Naive thymus-derived CD4-positive, alpha-beta T cell (primary cell): ENCODE data around the gene SLCO2A1. TPM values are rescaled to one million over a fixed set of nuclear protein-coding genes. Genes with fewer than 3 reads are reported as not detected.

Experiments
- ATAC-seq: fragments of 150-1000 bp; cut with Tn5 transposase; 2 replicates; pipeline ENCODE4 v1.10.0; 2021; ENCODE audit warnings: mild to moderate bottlenecking, moderate library complexity
- CTCF ChIA-PET: fragments of 350-600 bp; sonication (Branson Sonifier 250); formaldehyde crosslinking; loops from one replicate; lab custom pipeline; 2021; ENCODE audit warnings: antibody characterized with exemption; lab: Charles Lee
- POLR2A ChIA-PET: fragments of 350-600 bp; sonication (Branson Sonifier 250); formaldehyde crosslinking; loops from one replicate; lab custom pipeline; 2021; ENCODE audit warnings: antibody characterized with exemption, inconsistent platforms; lab: Charles Lee
- DNase-seq, 9 donors: peaks; one replicate each; pipeline versions ENCODE4 v3.0.0 to v3.0.0-alpha.2; 2020 to 2022; ENCODE audit warnings: mixed read lengths in 1 of 9
- H3K27ac ChIP-seq: one replicate; pipeline ENCODE4 v1.7.0; 2013; ENCODE audit warnings: mild to moderate bottlenecking, low read depth, low read length, moderate library complexity
- H3K27me3 ChIP-seq, 2 donors: one replicate each; pipeline ENCODE4 v1.7.0; 2013; ENCODE audit warnings: low read length in 2 of 2, mild to moderate bottlenecking in 2 of 2, moderate library complexity in 2 of 2; ENCODE audit not compliant: control insufficient read depth in 2 of 2, insufficient read depth in 2 of 2
- H3K36me3 ChIP-seq, 3 experiments: 1 replicate in 2 of 3; 2 replicates in 1 of 3; pipeline ENCODE4 v1.7.0; 2013; ENCODE audit warnings: low read length in 3 of 3, mild to moderate bottlenecking in 3 of 3, moderate library complexity in 1 of 3; ENCODE audit not compliant: insufficient read depth in 3 of 3, control insufficient read depth in 2 of 3
- H3K4me1 ChIP-seq, 2 donors: one replicate each; pipeline ENCODE4 v1.7.0; 2013; ENCODE audit warnings: low read length in 2 of 2, mild to moderate bottlenecking in 2 of 2, moderate library complexity in 1 of 2; ENCODE audit not compliant: control insufficient read depth in 2 of 2, insufficient read depth in 2 of 2
- H3K4me3 ChIP-seq: 2 replicates; pipeline ENCODE4 v1.7.0; 2013; ENCODE audit warnings: mild to moderate bottlenecking, low read length
- H3K9me3 ChIP-seq, 3 experiments: 1 replicate in 2 of 3; 2 replicates in 1 of 3; pipeline ENCODE4 v1.7.0; 2013; ENCODE audit warnings: low read length in 3 of 3; ENCODE audit not compliant: control insufficient read depth in 2 of 3
- H3K27ac Mint-ChIP-seq, 9 donors: one replicate each; pipeline ENCODE4 v1.8.0; 2020 to 2022; ENCODE audit warnings: mixed read lengths in 9 of 9, mild to moderate bottlenecking in 8 of 9, moderate library complexity in 5 of 9, inconsistent platforms in 2 of 9
- H3K27me3 Mint-ChIP-seq, 5 donors: one replicate each; pipeline ENCODE4 v1.8.0; 2021 to 2022; ENCODE audit warnings: mixed read lengths in 5 of 5, mild to moderate bottlenecking in 1 of 5
- H3K36me3 Mint-ChIP-seq, 5 donors: one replicate each; pipeline ENCODE4 v1.8.0; 2020 to 2022; ENCODE audit warnings: mixed read lengths in 5 of 5, mild to moderate bottlenecking in 3 of 5, inconsistent platforms in 1 of 5
- H3K4me1 Mint-ChIP-seq, 7 donors: one replicate each; pipeline ENCODE4 v1.8.0; 2020 to 2022; ENCODE audit warnings: mixed read lengths in 7 of 7, mild to moderate bottlenecking in 3 of 7, inconsistent platforms in 1 of 7
- H3K4me3 Mint-ChIP-seq, 10 donors: one replicate each; pipeline ENCODE4 v1.8.0; 2020 to 2022; ENCODE audit warnings: mild to moderate bottlenecking in 10 of 10, mixed read lengths in 10 of 10, moderate library complexity in 6 of 10, inconsistent platforms in 2 of 10
- H3K9me3 Mint-ChIP-seq, 11 donors: one replicate each; pipeline ENCODE4 v1.8.0; 2020 to 2022; ENCODE audit warnings: mixed read lengths in 11 of 11, mild to moderate bottlenecking in 4 of 11, inconsistent platforms in 1 of 11, moderate library complexity in 1 of 11
- intact Hi-C, 2 donors: fragments of 100-400 bp; cut with micrococcal nuclease; formaldehyde crosslinking; loops; one replicate each; pipeline ENCODE4 v1.15.1; 2023
- polyA plus RNA-seq, 2 donors: library from polyadenylated mRNA; unstranded; fragments of 300-500 nt; fragmentation: Illumina TruSeq; gene quantifications; one replicate each; pipeline ENCODE4 v1.2.3, GENCODE V29; 2021
- total RNA-seq, 6 experiments: library from RNA in 5 of 6; stranded (reverse) in 5 of 6; gene quantifications; 1 replicate in 5 of 6; 2 replicates in 1 of 6; pipeline ENCODE4 v1.2.3 and lab custom pipeline; 2021 to 2026

SLCO2A1 gene
- total and polyA plus RNA-seq, 7 experiments from 2014 or later = not detected

GRCh38 chr3:134035836-134036235 lies 6.1 kb upstream of the SLCO2A1 start:
- no peak overlapping the region for H3K4me3 ChIP-seq
- H3K27ac Mint-ChIP-seq = no peak overlapping the region
- H3K36me3 ChIP-seq = no peaks in the 10 kb centered on the region
- H3K36me3 Mint-ChIP-seq = no peaks in the 10 kb centered on the region
- no peaks in the 10 kb centered on the region for H3K4me1 Mint-ChIP-seq
- H3K27ac ChIP-seq = no peak overlapping the region
- H3K27me3 Mint-ChIP-seq = peaks cover 14 to 38% (median 20%) of the 10 kb centered on the region in 5 donors
- DNase-seq (no peak), ATAC-seq (no peak)
- intact Hi-C loops = no loop called here
- H3K27me3 ChIP-seq = no peaks in the 10 kb centered on the region
- ChIA-PET POLR2A (no interaction called here), CTCF (no interaction called here)
- peaks cover 0 to 2% (median 0%) of the 10 kb centered on the region in 11 donors for H3K9me3 Mint-ChIP-seq
- H3K4me1 ChIP-seq = no peaks in the 10 kb centered on the region
- no peak overlapping the region for H3K4me3 Mint-ChIP-seq
- H3K9me3 ChIP-seq = no peaks in the 10 kb centered on the region

DNA sequence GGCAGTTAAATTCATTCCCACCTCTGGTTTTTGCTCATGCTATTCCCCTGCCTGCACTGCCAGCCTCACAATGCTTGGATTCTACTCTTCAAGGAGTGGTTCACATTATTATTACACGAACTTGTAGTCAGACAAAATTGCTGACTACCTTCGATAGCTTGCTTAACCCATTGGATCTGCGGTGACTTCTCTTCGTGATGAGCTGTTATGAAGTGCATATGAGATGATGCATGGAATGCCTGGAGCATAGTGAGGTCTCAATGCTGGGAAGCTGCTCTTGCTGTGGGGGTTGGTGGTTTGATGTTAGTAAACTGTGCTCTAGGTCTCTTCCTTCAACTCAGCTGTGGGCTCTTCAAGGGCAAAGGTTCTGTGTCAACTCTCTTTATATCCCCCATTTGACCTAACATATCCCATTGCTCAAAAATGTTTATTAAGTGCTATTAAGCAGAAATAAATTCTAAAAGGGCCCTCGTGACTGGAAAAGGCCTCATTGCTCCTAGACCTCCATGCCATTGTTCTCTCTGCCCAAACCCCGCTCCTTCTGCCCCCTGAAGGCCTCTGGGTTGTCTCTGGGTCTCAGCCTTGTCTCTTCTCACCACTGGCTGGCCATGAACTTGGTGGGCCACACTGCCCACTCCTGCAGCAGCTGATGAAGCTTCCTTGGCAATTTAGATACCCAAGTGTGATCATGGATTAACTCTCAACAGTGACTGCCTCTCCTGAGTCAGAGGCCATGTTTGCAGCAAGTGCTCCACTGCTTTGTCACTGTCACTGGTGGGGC lies 4.5 kb upstream of the SLCO2A1 start:
- Mint-ChIP-seq H3K27me3 (peaks cover 20 to 35% (median 25%) of the 10 kb centered on the region in 5 donors), H3K9me3 (peaks cover 0 to 2% (median 0%) of the 10 kb centered on the region in 11 donors), H3K4me1 (peaks cover 0 to 5% (median 3%) of the 10 kb centered on the region in 7 donors), H3K36me3 (no peaks in the 10 kb centered on the region), H3K27ac (peak overlapping the region in 1 of 9 donors; percentile 11), H3K4me3 (no peak overlapping the region)
- Histone ChIP-seq H3K36me3 (no peaks in the 10 kb centered on the region), H3K4me1 (no peaks in the 10 kb centered on the region), H3K27me3 (no peaks in the 10 kb centered on the region), H3K27ac (no peak overlapping the region), H3K9me3 (no peaks in the 10 kb centered on the region), H3K4me3 (no peak overlapping the region)
- no peak for DNase-seq
- ChIA-PET POLR2A (no interaction called here), CTCF (no interaction called here)
- intact Hi-C loops = no loop called here
- ATAC-seq = no peak

GRCh38 chr3:134033315-134033996 lies 3.7 kb upstream of the SLCO2A1 start:
- ATAC-seq = no peak
- Histone ChIP-seq H3K36me3 (no peaks in the 10 kb centered on the region), H3K27ac (no peak overlapping the region), H3K27me3 (peaks cover 0 to 4% of the 10 kb centered on the region in 2 donors), H3K9me3 (no peaks in the 10 kb centered on the region), H3K4me1 (no peaks in the 10 kb centered on the region), H3K4me3 (no peak overlapping the region)
- peaks cover 0 to 2% (median 0%) of the 10 kb centered on the region in 11 donors for H3K9me3 Mint-ChIP-seq
- peak overlapping the region in 1 of 9 donors; percentile 11 for H3K27ac Mint-ChIP-seq
- ChIA-PET POLR2A (no interaction called here), CTCF (no interaction called here)
- H3K4me1 Mint-ChIP-seq = peaks cover 0 to 10% (median 3%) of the 10 kb centered on the region in 7 donors
- H3K36me3 Mint-ChIP-seq = no peaks in the 10 kb centered on the region
- no peak for DNase-seq
- no peak overlapping the region for H3K4me3 Mint-ChIP-seq
- peaks cover 28 to 41% (median 32%) of the 10 kb centered on the region in 5 donors for H3K27me3 Mint-ChIP-seq
- intact Hi-C loops = no loop called here

- H3K27ac Mint-ChIP-seq = no peak overlapping the region
- peaks cover 0 to 2% (median 0%) of the 10 kb centered on the region in 11 donors for H3K9me3 Mint-ChIP-seq
- H3K27ac ChIP-seq = no peak overlapping the region
- H3K36me3 Mint-ChIP-seq = no peaks in the 10 kb centered on the region
- peaks cover 0 to 12% (median 3%) of the 10 kb centered on the region in 7 donors for H3K4me1 Mint-ChIP-seq
- POLR2A ChIA-PET = no interaction called here
- no peaks in the 10 kb centered on the region for H3K4me1 ChIP-seq
- H3K36me3 ChIP-seq = no peaks in the 10 kb centered on the region
- H3K4me3 Mint-ChIP-seq = peak overlapping the region in 5 of 10 donors; percentile 20 to 81 (median 33)
- H3K27me3 Mint-ChIP-seq = peaks cover 44 to 55% (median 47%) of the 10 kb centered on the region in 5 donors
- intact Hi-C loops = no loop called here
- H3K27me3 ChIP-seq = peaks cover 0 to 6% of the 10 kb centered on the region in 2 donors
- no peaks in the 10 kb centered on the region for H3K9me3 ChIP-seq
- CTCF ChIA-PET = no interaction called here
- no peak overlapping the region for H3K4me3 ChIP-seq
- DNase-seq = no peak
- no peak for ATAC-seq
Observed at GRCh38 chr3:134031348-134031915, 1.7 kb upstream of the SLCO2A1 start.

GRCh38 chr3:134030379-134031347 lies 938 bp upstream of the SLCO2A1 start:
- Histone ChIP-seq H3K27ac (no peak overlapping the region), H3K4me3 (no peak overlapping the region), H3K27me3 (peaks cover 0 to 6% of the 10 kb centered on the region in 2 donors), H3K9me3 (no peaks in the 10 kb centered on the region), H3K36me3 (no peaks in the 10 kb centered on the region), H3K4me1 (no peaks in the 10 kb centered on the region)
- ChIA-PET CTCF (no interaction called here), POLR2A (no interaction called here)
- intact Hi-C loops = no loop called here
- no peaks in the 10 kb centered on the region for H3K36me3 Mint-ChIP-seq
- DNase-seq = no peak
- H3K4me3 Mint-ChIP-seq = peak overlapping the region in 9 of 10 donors; percentile 8 to 81 (median 53)
- no peak overlapping the region for H3K27ac Mint-ChIP-seq
- H3K9me3 Mint-ChIP-seq = peaks cover 0 to 2% (median 0%) of the 10 kb centered on the region in 11 donors
- peaks cover 0 to 12% (median 3%) of the 10 kb centered on the region in 7 donors for H3K4me1 Mint-ChIP-seq
- no peak for ATAC-seq
- H3K27me3 Mint-ChIP-seq = peaks cover 51 to 58% (median 55%) of the 10 kb centered on the region in 5 donors

- Histone ChIP-seq H3K36me3 (no peaks in the 10 kb centered on the region), H3K27me3 (peaks cover 0 to 6% of the 10 kb centered on the region in 2 donors), H3K27ac (no peak overlapping the region), H3K4me1 (no peaks in the 10 kb centered on the region), H3K4me3 (no peak overlapping the region), H3K9me3 (no peaks in the 10 kb centered on the region)
- ATAC-seq (no peak), DNase-seq (no peak)
- Mint-ChIP-seq H3K4me3 (peak overlapping the region; percentile 31 to 81 (median 70)), H3K36me3 (no peaks in the 10 kb centered on the region), H3K9me3 (peaks cover 0 to 2% (median 0%) of the 10 kb centered on the region in 11 donors), H3K27me3 (peaks cover 54 to 62% (median 56%) of the 10 kb centered on the region in 5 donors), H3K27ac (peak overlapping the region in 1 of 9 donors; percentile 32), H3K4me1 (peaks cover 0 to 12% (median 3%) of the 10 kb centered on the region in 7 donors)
- POLR2A ChIA-PET = no interaction called here
- CTCF ChIA-PET = no interaction called here
- intact Hi-C loops = no loop called here
Observed at GRCh38 chr3:134029256-134029733, 430 bp downstream of the SLCO2A1 start.
